ENCODE data around the gene KCNQ5. TPM values are rescaled to one million over a fixed set of nuclear protein-coding genes. Genes with fewer than 3 reads are reported as not detected.

Gene KCNQ5
- total RNA-seq, 1 experiment from 2014 or later: not detected

GRCh38 chr6:73028124-73028766 lies 406.4 kb downstream of the KCNQ5 start:
- peaks cover 2 to 11% of the 10 kb centered on the region in 2 experiments; a peak in 3 of 4 replicates for H3K4me1 ChIP-seq (ENCODE audit: control insufficient read depth in 1 of 2, insufficient read depth in 2 of 2, low read length in 2 of 2)
- no peak for ATAC-seq
- no peaks in the 10 kb centered on the region for H3K36me3 ChIP-seq (ENCODE audit: control insufficient read depth in 1 of 2, insufficient read depth in 2 of 2, low read length in 2 of 2)
- no peak for DNase-seq (ENCODE audit: low read depth, low spot score)
- CTCF ChIA-PET: no interaction called here
- H3K27me3 ChIP-seq (ENCODE audit: insufficient read depth, low read length): peaks cover 59% of the 10 kb centered on the region
- RAD21 ChIA-PET (ENCODE audit: low non-redundant PET in 1 of 2, low total read pairs in 2 of 2, uncharacterized antibody in 2 of 2, unreplicated experiment in 2 of 2): no interaction called here
- no TSS peak for BruUV-seq (replicated peaks)
- H4K20me1 ChIP-seq (ENCODE audit: insufficient read depth): no peaks in the 10 kb centered on the region
- H3K4me2 ChIP-seq (ENCODE audit: low read length): no peak overlapping the region
- no peak overlapping the region for H2AFZ ChIP-seq (ENCODE audit: low read depth, low read length, poor library complexity, severe bottlenecking)
- no peak overlapping the region for H3K9ac ChIP-seq (ENCODE audit: low read length)
- POLR2A ChIA-PET: no interaction called here
- intact Hi-C loops (cut with micrococcal nuclease): no loop called here
- H3K79me2 ChIP-seq (ENCODE audit: insufficient read depth, low read length): no peaks in the 10 kb centered on the region
- TF ChIP-seq JUND (IDR thresholded peaks at IDR 0.05): no peak
- no peak for TF ChIP-seq RAD21 (IDR thresholded peaks at IDR 0.05; ENCODE audit: low read depth)
- no peak for TF ChIP-seq ELF1 (IDR thresholded peaks at IDR 0.05; ENCODE audit: borderline replicate concordance, low read depth)
- TF ChIP-seq CEBPB (IDR thresholded peaks at IDR 0.05; ENCODE audit: low read depth): no peak
- no peak for TF ChIP-seq EGR1 (IDR thresholded peaks at IDR 0.05; ENCODE audit: low read depth)
- TF ChIP-seq ZBTB33 (IDR thresholded peaks at IDR 0.05; ENCODE audit: extremely low read depth, insufficient replicate concordance, low read length): no peak
- no peak for TF ChIP-seq YY1 (IDR thresholded peaks at IDR 0.05; ENCODE audit: extremely low read depth, insufficient replicate concordance, low read depth, low read length)
- no peak for TF ChIP-seq SIN3A (IDR thresholded peaks at IDR 0.05; ENCODE audit: low read depth)
- no peak for TF ChIP-seq CBX3 (IDR thresholded peaks at IDR 0.05; ENCODE audit: low read depth)
- no peak for TF ChIP-seq TCF7L2 (IDR thresholded peaks at IDR 0.05; ENCODE audit: borderline replicate concordance, extremely low read depth, insufficient read depth, insufficient read length)
- no peak for TF ChIP-seq POLR2AphosphoS5 (IDR thresholded peaks at IDR 0.05; ENCODE audit: low read depth, low read length)
- TF ChIP-seq EZH2phosphoT487 (IDR thresholded peaks at IDR 0.05; ENCODE audit: borderline replicate concordance): no peak
- no peak for TF ChIP-seq REST (IDR thresholded peaks at IDR 0.05; ENCODE audit: low read depth)
- TF ChIP-seq ATF3 (IDR thresholded peaks at IDR 0.05): no peak
- no peak for TF ChIP-seq CTCF (IDR thresholded peaks at IDR 0.05 in 2 of 3, conservative IDR thresholded peaks at IDR 0.05 in 1 of 3; ENCODE audit: borderline replicate concordance in 1 of 3, insufficient read depth in 1 of 3, low read depth in 2 of 3, low read length in 2 of 3)
- TF ChIP-seq SRF (IDR thresholded peaks at IDR 0.05; ENCODE audit: low read depth): no peak
- no peaks in the 10 kb centered on the region for H3K9me3 ChIP-seq (ENCODE audit: control insufficient read depth in 1 of 2, insufficient read depth in 1 of 2, low read depth in 1 of 2, low read length in 2 of 2)
- H3K4me3 ChIP-seq (replicated peaks in 1 of 2; ENCODE audit: low read depth in 1 of 2, low read length in 2 of 2): no peak overlapping the region
- H3K9me2 ChIP-seq (ENCODE audit: insufficient read depth): no peaks in the 10 kb centered on the region
- H3K27ac ChIP-seq (ENCODE audit: low read depth, low read length): no peak overlapping the region

Data from HCT116 (cell line).